ENCODE measurements around the gene FAM3A. TPM values are rescaled to one million over a fixed set of nuclear protein-coding genes. Genes with fewer than 3 reads are reported as not detected.

FAM3A gene
- total RNA-seq, 1 experiment from 2014 or later = 47.1 TPM

Other genes with a start within 250 kb of the FAM3A start
- gene TEX28, start 221.1 kb downstream of the FAM3A start, total RNA-seq (2014; rRNA removed; shearing (Covaris generic); ENCODE audit: low replicate concordance) = not detected in 2 replicates
- 0.37 and 0.64 TPM in 2 replicates for gene TKTL1, start 220.4 kb downstream of the FAM3A start, total RNA-seq (2014; rRNA removed; shearing (Covaris generic); ENCODE audit: low replicate concordance)
- 1,120 and 1,164 TPM in 2 replicates for gene FLNA, start 141.6 kb downstream of the FAM3A start, total RNA-seq (2014; rRNA removed; shearing (Covaris generic); ENCODE audit: low replicate concordance)
- 32.0 and 48.7 TPM in 2 replicates for gene EMD, start 136.9 kb downstream of the FAM3A start, total RNA-seq (2014; rRNA removed; shearing (Covaris generic); ENCODE audit: low replicate concordance)
- 2,876 and 3,155 TPM in 2 replicates for gene RPL10, start 117.9 kb downstream of the FAM3A start, total RNA-seq (2014; rRNA removed; shearing (Covaris generic); ENCODE audit: low replicate concordance)
- 40.3 and 46.1 TPM in 2 replicates for gene DNASE1L1, start 107.0 kb downstream of the FAM3A start, total RNA-seq (2014; rRNA removed; shearing (Covaris generic); ENCODE audit: low replicate concordance)
- gene TAFAZZIN, start 104.7 kb downstream of the FAM3A start, total RNA-seq (2014; rRNA removed; shearing (Covaris generic); ENCODE audit: low replicate concordance) = 38.4 and 68.0 TPM in 2 replicates
- gene ATP6AP1, start 87.6 kb downstream of the FAM3A start, total RNA-seq (2014; rRNA removed; shearing (Covaris generic); ENCODE audit: low replicate concordance) = 29.2 and 46.6 TPM in 2 replicates
- gene GDI1, start 79.1 kb downstream of the FAM3A start, total RNA-seq (2014; rRNA removed; shearing (Covaris generic); ENCODE audit: low replicate concordance) = 58.6 and 91.2 TPM in 2 replicates
- 62.3 and 77.1 TPM in 2 replicates for gene FAM50A, start 72.1 kb downstream of the FAM3A start, total RNA-seq (2014; rRNA removed; shearing (Covaris generic); ENCODE audit: low replicate concordance)
- 2.2 and 2.7 TPM in 2 replicates for gene PLXNA3, start 58.0 kb downstream of the FAM3A start, total RNA-seq (2014; rRNA removed; shearing (Covaris generic); ENCODE audit: low replicate concordance)
- 32.3 and 71.1 TPM in 2 replicates for gene LAGE3, start 37.0 kb downstream of the FAM3A start, total RNA-seq (2014; rRNA removed; shearing (Covaris generic); ENCODE audit: low replicate concordance)
- 109 and 110 TPM in 2 replicates for gene UBL4A, start 29.6 kb downstream of the FAM3A start, total RNA-seq (2014; rRNA removed; shearing (Covaris generic); ENCODE audit: low replicate concordance)
- gene SLC10A3, start 25.6 kb downstream of the FAM3A start, total RNA-seq (2014; rRNA removed; shearing (Covaris generic); ENCODE audit: low replicate concordance) = 14.0 and 21.5 TPM in 2 replicates
- 600 and 665 TPM in 2 replicates for gene G6PD, start 30.6 kb upstream of the FAM3A start, total RNA-seq (2014; rRNA removed; shearing (Covaris generic); ENCODE audit: low replicate concordance)
- 32.9 and 49.8 TPM in 2 replicates for gene IKBKG, start 31.4 kb upstream of the FAM3A start, total RNA-seq (2014; rRNA removed; shearing (Covaris generic); ENCODE audit: low replicate concordance)
- gene CTAG1A, start 68.9 kb upstream of the FAM3A start, total RNA-seq (2014; rRNA removed; shearing (Covaris generic); ENCODE audit: low replicate concordance) = not detected in 2 replicates
- not detected in 2 replicates for gene CTAG1B, start 103.0 kb upstream of the FAM3A start, total RNA-seq (2014; rRNA removed; shearing (Covaris generic); ENCODE audit: low replicate concordance)
- gene CTAG2, start 137.3 kb upstream of the FAM3A start, total RNA-seq (2014; rRNA removed; shearing (Covaris generic); ENCODE audit: low replicate concordance) = not detected in 2 replicates
- gene GAB3, start 234.8 kb upstream of the FAM3A start, total RNA-seq (2014; rRNA removed; shearing (Covaris generic); ENCODE audit: low replicate concordance) = 0.14 TPM in 1 of 2 replicates, not detected in the other
- gene DKC1, start 246.6 kb upstream of the FAM3A start, total RNA-seq (2014; rRNA removed; shearing (Covaris generic); ENCODE audit: low replicate concordance) = 20.4 and 68.5 TPM in 2 replicates